Hepatocyte (in vitro differentiated cells): ENCODE results near the gene STT3B. TPM values are rescaled to one million over a fixed set of nuclear protein-coding genes. Genes with fewer than 3 reads are reported as not detected.
A peak's percentile ranks its signal among the peaks of the same experiment; 100 is the strongest.

ENCODE experiments used
- DNase-seq: peaks from one replicate; pipeline ENCODE4 v3.0.0-alpha.2; 2016; ENCODE audit warnings: low spot score
- H2AFZ ChIP-seq: fragments of 200-600 bp; sonication (generic); 2 replicates; pipeline ENCODE4 v1.6.0; 2016; ENCODE audit warnings: antibody characterized with exemption, mild to moderate bottlenecking
- H3K27ac ChIP-seq: fragments of 200-600 bp; sonication (generic); 2 replicates; pipeline ENCODE4 v1.5.1; 2016; ENCODE audit warnings: mild to moderate bottlenecking
- H3K27me3 ChIP-seq: fragments of 200-600 bp; sonication (generic); 2 replicates; pipeline ENCODE4 v1.6.1; 2016
- H3K36me3 ChIP-seq: fragments of 200-600 bp; sonication (generic); replicated peaks from 2 replicates; pipeline ENCODE4 v1.5.1; 2016; ENCODE audit warnings: low read depth; ENCODE audit not compliant: insufficient read depth
- H3K4me1 ChIP-seq: fragments of 200-600 bp; sonication (generic); 2 replicates; pipeline ENCODE4 v1.5.1; 2016; ENCODE audit warnings: mild to moderate bottlenecking, moderate library complexity; ENCODE audit not compliant: insufficient read depth
- H3K4me2 ChIP-seq: fragments of 200-600 bp; sonication (generic); 2 replicates; pipeline ENCODE4 v1.6.0; 2016
- H3K4me3 ChIP-seq: fragments of 200-600 bp; sonication (generic); 2 replicates; pipeline ENCODE4 v1.5.1; 2016; ENCODE audit warnings: mild to moderate bottlenecking
- H3K79me2 ChIP-seq: fragments of 200-600 bp; sonication (generic); 2 replicates; pipeline ENCODE4 v1.6.0; 2017; ENCODE audit warnings: mild to moderate bottlenecking
- H3K9me2 ChIP-seq: fragments of 200-600 bp; sonication (generic); replicated peaks from 2 replicates; pipeline ENCODE4 v1.6.0; 2017; ENCODE audit warnings: mild to moderate bottlenecking; ENCODE audit not compliant: insufficient read depth
- H3K9me3 ChIP-seq: fragments of 200-600 bp; sonication (generic); 2 replicates; pipeline ENCODE4 v1.5.1; 2016; ENCODE audit warnings: low read depth, mild to moderate bottlenecking
- H4K20me1 ChIP-seq: fragments of 200-600 bp; sonication (generic); 2 replicates; pipeline ENCODE4 v1.6.0; 2016; ENCODE audit warnings: mild to moderate bottlenecking; ENCODE audit not compliant: insufficient read depth, poor library complexity, severe bottlenecking
- CTCF ChIP-seq: fragments of 200-600 bp; sonication (generic); IDR thresholded peaks from 2 replicates; pipeline ENCODE4 v1.5.1; 2016; ENCODE audit warnings: antibody characterized with exemption, mild to moderate bottlenecking; ENCODE audit not compliant: poor library complexity
- EZH2 ChIP-seq: fragments of 200-600 bp; sonication (generic); IDR thresholded peaks from 2 replicates; pipeline ENCODE4 v1.6.1; 2016; ENCODE audit warnings: antibody characterized with exemption, mild to moderate bottlenecking, borderline replicate concordance
- EZH2phosphoT487 ChIP-seq: fragments of 200-600 bp; sonication (generic); IDR thresholded peaks from one replicate; pipeline ENCODE4 v1.6.1; 2018; ENCODE audit warnings: antibody characterized with exemption, mild to moderate bottlenecking, low read depth, moderate library complexity; ENCODE audit not compliant: unreplicated experiment, severe bottlenecking
- WGBS: methylation state at CpG from one replicate; pipeline ENCODE4 v1.1.6; 2016; ENCODE audit warnings: low lambda C conversion rate; ENCODE audit errors: missing lambda C conversion rate; 5-methylcytosine and 5-hydroxymethylcytosine counted together
- polyA plus RNA-seq: library from polyadenylated mRNA; unstranded; fragments of >200 nt; fragmentation: Nextera tagmentation; extraction: Ambion mirVana; gene quantifications from 2 replicates; pipeline ENCODE4 v1.2.1, GENCODE V29; 2016
- total RNA-seq: library from RNA; depleted of rRNA; stranded (reverse); fragments of >200 nt; gene quantifications from 2 replicates; pipeline ENCODE4 v1.2.3, GENCODE V29; 2014

STT3B gene
- total and polyA plus RNA-seq, 2 experiments from 2014 or later: 101 to 253 TPM

- WGBS: 98% methylated on average over 2 of the region's 2 CpGs
- TF ChIP-seq EZH2phosphoT487 (no peak), EZH2 (no peak), CTCF (no peak)
- H3K79me2 ChIP-seq: peaks cover 99% of the 10 kb centered on the region
Measured at GRCh38 chr3:31589228-31589627, 56.5 kb downstream of the STT3B start.

DNA sequence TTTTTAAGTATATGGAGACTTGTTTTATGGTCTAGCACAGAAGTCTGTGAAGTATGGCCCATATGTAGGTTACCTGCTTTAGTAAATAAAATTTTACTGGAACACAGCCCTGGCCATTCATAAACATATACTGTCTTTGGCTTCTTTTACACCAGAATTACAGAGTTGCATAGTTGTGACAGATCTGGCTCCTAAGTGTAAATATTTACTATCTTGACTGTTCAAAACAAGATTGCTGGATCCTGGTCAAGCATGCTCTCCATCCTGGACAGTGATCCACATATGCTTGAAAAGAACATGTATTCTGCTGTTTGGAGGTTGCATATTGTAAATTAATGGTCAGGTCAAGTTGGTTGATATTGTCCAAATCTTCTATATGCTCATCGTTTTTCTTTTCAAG is 57.9 kb downstream of the STT3B start:
- peaks cover 99% of the 10 kb centered on the region for H3K79me2 ChIP-seq
- no peak overlapping the region for H3K4me2 ChIP-seq
- peaks cover 6% of the 10 kb centered on the region for H3K4me1 ChIP-seq
- TF ChIP-seq EZH2 (no peak), EZH2phosphoT487 (no peak), CTCF (no peak)
- H3K9me2 ChIP-seq: peaks cover 2% of the 10 kb centered on the region
- H3K4me3 ChIP-seq: no peak overlapping the region
- WGBS: 100% methylated on average over 1 of the region's 1 CpG
- H3K9me3 ChIP-seq: peaks cover 3% of the 10 kb centered on the region
- H2AFZ ChIP-seq: no peak overlapping the region
- H3K27ac ChIP-seq: no peak overlapping the region
- no peaks in the 10 kb centered on the region for H3K36me3 ChIP-seq
- DNase-seq: no peak
- no peaks in the 10 kb centered on the region for H3K27me3 ChIP-seq
- H4K20me1 ChIP-seq: peaks cover 1% of the 10 kb centered on the region

More at GRCh38 chr3:31589228-31589627, 56.5 kb downstream of the STT3B start:
- no peak for DNase-seq
- Histone ChIP-seq H3K4me3 (no peak overlapping the region), H3K9me2 (peaks cover 2% of the 10 kb centered on the region), H3K27me3 (no peaks in the 10 kb centered on the region), H3K4me2 (no peak overlapping the region), H4K20me1 (no peaks in the 10 kb centered on the region), H3K36me3 (no peaks in the 10 kb centered on the region), H3K27ac (no peak overlapping the region), H2AFZ (no peak overlapping the region), H3K4me1 (peaks cover 6% of the 10 kb centered on the region), H3K9me3 (peaks cover 3% of the 10 kb centered on the region)

- H3K4me2 ChIP-seq: peak overlapping the region; percentile 35
- no peak for TF ChIP-seq EZH2
- TF ChIP-seq EZH2phosphoT487: no peak
- TF ChIP-seq CTCF: no peak
- peaks cover 5% of the 10 kb centered on the region for H4K20me1 ChIP-seq
- peaks cover 96% of the 10 kb centered on the region for H3K79me2 ChIP-seq
- H2AFZ ChIP-seq: no peak overlapping the region
- H3K36me3 ChIP-seq: no peaks in the 10 kb centered on the region
- H3K9me2 ChIP-seq: peaks cover 2% of the 10 kb centered on the region
- no peak overlapping the region for H3K4me3 ChIP-seq
- no peak overlapping the region for H3K27ac ChIP-seq
- peak; percentile 14 for DNase-seq
- peaks cover 3% of the 10 kb centered on the region for H3K9me3 ChIP-seq
- H3K4me1 ChIP-seq: peaks cover 6% of the 10 kb centered on the region
- WGBS: 88% methylated on average over 2 of the region's 2 CpGs
- no peaks in the 10 kb centered on the region for H3K27me3 ChIP-seq
Measured at GRCh38 chr3:31592764-31593163, 60.0 kb downstream of the STT3B start.

GRCh38 chr3:31596176-31596575 is 63.5 kb downstream of the STT3B start:
- TF ChIP-seq EZH2phosphoT487 (no peak), CTCF (no peak), EZH2 (no peak)
- peaks cover 85% of the 10 kb centered on the region for H3K79me2 ChIP-seq

More at GRCh38 chr3:31596176-31596575, 63.5 kb downstream of the STT3B start:
- H3K4me2 ChIP-seq: no peak overlapping the region
- H3K4me3 ChIP-seq: no peak overlapping the region
- no peaks in the 10 kb centered on the region for H3K9me3 ChIP-seq
- H3K9me2 ChIP-seq: peaks cover 2% of the 10 kb centered on the region
- H3K27me3 ChIP-seq: no peaks in the 10 kb centered on the region
- 86% methylated on average over 1 of the region's 1 CpG for WGBS
- H3K4me1 ChIP-seq: peaks cover 6% of the 10 kb centered on the region
- peaks cover 5% of the 10 kb centered on the region for H4K20me1 ChIP-seq
- H3K27ac ChIP-seq: no peak overlapping the region
- H2AFZ ChIP-seq: no peak overlapping the region
- H3K36me3 ChIP-seq: no peaks in the 10 kb centered on the region
- DNase-seq: no peak
